AML-193 (cell line): ENCODE results near the gene TTLL5.
"Not testable (repeated sequence)": the region's sequence is repeated elsewhere in the genome, so short reads cannot be mapped to it uniquely, and the experiment has no call there.

Source experiments
- DNase-seq, 2 experiments: peaks; one replicate each; lab custom pipeline; 2025; lab: John Stamatoyannopoulos, UW

TTLL5 gene

GRCh38 chr14:75907756-75908359 is 246.8 kb downstream of the TTLL5 start:
- no peak for DNase-seq

GRCh38 chr14:75909630-75910029 is 248.6 kb downstream of the TTLL5 start:
- DNase-seq: no peak

- DNase-seq: no peak
Observed at GRCh38 chr14:75910048-75910447, 249.0 kb downstream of the TTLL5 start.

GRCh38 chr14:75911883-75912282 is 250.8 kb downstream of the TTLL5 start:
- DNase-seq: no peak

- no peak for DNase-seq
Observed at GRCh38 chr14:75913183-75913582, 252.1 kb downstream of the TTLL5 start.

GRCh38 chr14:75915045-75915444 is 254.0 kb downstream of the TTLL5 start:
- no peak for DNase-seq

GRCh38 chr14:75917322-75917945 is 256.4 kb downstream of the TTLL5 start:
- no peak for DNase-seq

GRCh38 chr14:75917946-75918335 is 256.9 kb downstream of the TTLL5 start:
- no peak for DNase-seq

GRCh38 chr14:75920421-75920820 is 259.4 kb downstream of the TTLL5 start:
- not testable (repeated sequence) for DNase-seq

- DNase-seq: not testable (repeated sequence)
Observed at GRCh38 chr14:75925141-75925840, 264.2 kb downstream of the TTLL5 start.

GRCh38 chr14:75926431-75927115 is 265.5 kb downstream of the TTLL5 start:
- DNase-seq: no peak

GRCh38 chr14:75927564-75928087 is 266.6 kb downstream of the TTLL5 start:
- no peak for DNase-seq

GRCh38 chr14:75928690-75929181 is 267.7 kb downstream of the TTLL5 start:
- DNase-seq: no peak

- no peak for DNase-seq
Observed at GRCh38 chr14:75933712-75934296, 272.8 kb downstream of the TTLL5 start.

GRCh38 chr14:75934998-75935628 is 274.1 kb downstream of the TTLL5 start:
- no peak for DNase-seq

- DNase-seq: no peak
Observed at GRCh38 chr14:75939200-75939599, 278.2 kb downstream of the TTLL5 start.

GRCh38 chr14:75941030-75941429 is 280.0 kb downstream of the TTLL5 start:
- DNase-seq: no peak

- DNase-seq: no peak
Observed at GRCh38 chr14:75944607-75945241, 283.7 kb downstream of the TTLL5 start.

- no peak for DNase-seq
Observed at GRCh38 chr14:75946785-75947184, 285.7 kb downstream of the TTLL5 start.

GRCh38 chr14:75952489-75952888 is 291.4 kb downstream of the TTLL5 start:
- DNase-seq: no peak

- DNase-seq: no peak
Observed at GRCh38 chr14:75959031-75959430, 298.0 kb downstream of the TTLL5 start.
